Nephron progenitor cell (in vitro differentiated cells): ENCODE results near the gene PON1.

Experiments
- DNase-seq: peaks from one replicate; pipeline ENCODE4 v3.0.0; 2021
- H3K27ac Mint-ChIP-seq: 2 replicates; pipeline ENCODE4 v1.8.0; 2021; ENCODE audit warnings: mild to moderate bottlenecking, moderate library complexity, mixed read lengths
- H3K27me3 Mint-ChIP-seq: 2 replicates; pipeline ENCODE4 v1.8.0; 2021; ENCODE audit warnings: mild to moderate bottlenecking, low read depth, mixed read lengths; ENCODE audit not compliant: poor library complexity
- H3K36me3 Mint-ChIP-seq: 2 replicates; pipeline ENCODE4 v1.8.0; 2021; ENCODE audit warnings: low read depth, mixed read lengths
- H3K4me1 Mint-ChIP-seq: 2 replicates; pipeline ENCODE4 v1.8.0; 2021; ENCODE audit warnings: mixed read lengths
- H3K4me3 Mint-ChIP-seq: 2 replicates; pipeline ENCODE4 v1.8.0; 2021; ENCODE audit warnings: mild to moderate bottlenecking, moderate library complexity, mixed read lengths
- H3K9me3 Mint-ChIP-seq: 2 replicates; pipeline ENCODE4 v1.8.0; 2021; ENCODE audit warnings: mild to moderate bottlenecking, moderate library complexity, mixed read lengths
- TF ChIP-seq, protein P1 (sequence below): fragments of 200-600 bp; sonication (generic); IDR thresholded peaks from 2 replicates; pipeline ENCODE4 v1.5.0; 2021; ENCODE audit warnings: antibody characterized with exemption

Gene PON1

DNA sequence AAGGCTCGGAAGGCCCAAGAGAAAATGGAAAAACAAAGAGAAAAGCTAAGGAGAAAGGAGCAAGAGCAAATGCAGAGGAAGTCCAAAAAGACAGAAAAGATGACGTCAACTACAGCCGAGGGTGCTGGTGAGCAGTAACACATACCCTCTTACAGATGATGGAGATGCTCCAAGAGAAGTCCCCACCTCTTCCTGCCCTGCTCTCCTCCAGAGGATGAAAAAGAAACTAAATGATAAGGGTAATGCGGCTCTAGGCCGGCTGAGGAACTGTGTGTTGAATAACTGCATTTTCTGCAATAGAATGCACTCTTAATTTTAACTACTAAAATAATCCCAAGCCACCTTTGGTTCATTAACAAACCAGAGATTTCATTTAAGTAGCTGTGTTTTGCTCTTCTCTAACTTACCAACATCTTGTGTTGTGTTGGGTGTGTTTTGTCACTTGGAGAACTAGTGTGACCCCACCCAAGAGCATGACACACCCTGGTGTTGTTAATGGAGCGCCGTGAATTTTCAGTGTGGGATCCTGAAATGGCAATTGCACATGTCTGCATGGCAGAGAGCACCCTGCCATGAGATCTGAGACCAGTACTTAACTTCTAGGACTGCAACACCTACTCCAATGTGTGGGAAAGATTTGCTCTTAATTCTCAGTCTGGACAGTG lies 34.0 kb downstream of the PON1 start:
- H3K27me3 Mint-ChIP-seq: peaks cover 4% of the 10 kb centered on the region
- peaks cover 20% of the 10 kb centered on the region for H3K4me1 Mint-ChIP-seq
- TF ChIP-seq, protein P1, sequence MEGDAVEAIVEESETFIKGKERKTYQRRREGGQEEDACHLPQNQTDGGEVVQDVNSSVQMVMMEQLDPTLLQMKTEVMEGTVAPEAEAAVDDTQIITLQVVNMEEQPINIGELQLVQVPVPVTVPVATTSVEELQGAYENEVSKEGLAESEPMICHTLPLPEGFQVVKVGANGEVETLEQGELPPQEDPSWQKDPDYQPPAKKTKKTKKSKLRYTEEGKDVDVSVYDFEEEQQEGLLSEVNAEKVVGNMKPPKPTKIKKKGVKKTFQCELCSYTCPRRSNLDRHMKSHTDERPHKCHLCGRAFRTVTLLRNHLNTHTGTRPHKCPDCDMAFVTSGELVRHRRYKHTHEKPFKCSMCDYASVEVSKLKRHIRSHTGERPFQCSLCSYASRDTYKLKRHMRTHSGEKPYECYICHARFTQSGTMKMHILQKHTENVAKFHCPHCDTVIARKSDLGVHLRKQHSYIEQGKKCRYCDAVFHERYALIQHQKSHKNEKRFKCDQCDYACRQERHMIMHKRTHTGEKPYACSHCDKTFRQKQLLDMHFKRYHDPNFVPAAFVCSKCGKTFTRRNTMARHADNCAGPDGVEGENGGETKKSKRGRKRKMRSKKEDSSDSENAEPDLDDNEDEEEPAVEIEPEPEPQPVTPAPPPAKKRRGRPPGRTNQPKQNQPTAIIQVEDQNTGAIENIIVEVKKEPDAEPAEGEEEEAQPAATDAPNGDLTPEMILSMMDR: no peak
- no peak overlapping the region for H3K4me3 Mint-ChIP-seq
- H3K27ac Mint-ChIP-seq: peak overlapping the region; percentile 5
- no peak for DNase-seq
- peaks cover 59% of the 10 kb centered on the region for H3K36me3 Mint-ChIP-seq
- no peaks in the 10 kb centered on the region for H3K9me3 Mint-ChIP-seq

DNA sequence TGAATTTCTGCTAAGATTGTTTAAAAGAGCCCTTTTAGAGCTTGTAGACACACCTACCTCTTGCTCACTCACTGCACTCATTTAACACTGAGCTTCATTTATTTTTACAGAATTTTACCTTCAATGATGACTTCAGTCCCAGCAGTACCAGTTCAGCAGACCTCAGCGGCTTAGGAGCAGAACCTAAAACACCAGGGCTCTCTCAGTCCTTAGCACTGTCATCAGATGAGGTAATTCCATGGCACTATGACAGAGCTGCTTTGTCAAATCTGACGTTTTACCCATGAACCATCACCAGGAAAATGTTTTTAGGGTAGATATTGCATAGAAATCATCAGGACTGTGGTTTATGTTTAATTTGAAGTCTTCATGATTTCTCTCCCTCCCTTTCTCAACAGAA lies 38.2 kb downstream of the PON1 start:
- Mint-ChIP-seq H3K4me3 (no peak overlapping the region), H3K9me3 (no peaks in the 10 kb centered on the region), H3K27me3 (peaks cover 4% of the 10 kb centered on the region), H3K27ac (peak overlapping the region; percentile 68), H3K4me1 (peaks cover 43% of the 10 kb centered on the region), H3K36me3 (peaks cover 66% of the 10 kb centered on the region)
- no peak for DNase-seq
- TF ChIP-seq, protein P1: no peak

DNA sequence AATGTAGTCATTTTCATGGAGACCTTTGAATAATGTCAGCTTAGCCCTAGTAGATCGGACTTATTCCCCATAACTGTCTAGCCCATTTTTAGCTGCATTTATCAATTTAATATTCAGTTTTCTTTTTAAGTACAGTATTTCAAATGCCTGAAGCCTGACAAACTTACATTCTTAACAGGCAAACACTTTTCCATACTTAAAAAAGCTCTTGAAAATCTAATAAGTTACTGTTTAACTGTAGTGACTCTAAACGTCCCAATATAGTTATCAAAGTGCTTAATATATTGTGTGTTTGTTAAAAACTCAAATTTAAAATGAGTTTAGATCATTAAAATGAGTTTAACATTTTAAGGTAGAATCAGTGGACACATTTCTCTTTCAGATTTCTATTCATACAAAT lies 44.9 kb downstream of the PON1 start:
- Mint-ChIP-seq H3K4me3 (no peak overlapping the region), H3K27me3 (no peaks in the 10 kb centered on the region), H3K27ac (no peak overlapping the region), H3K36me3 (peaks cover 54% of the 10 kb centered on the region), H3K4me1 (peaks cover 29% of the 10 kb centered on the region), H3K9me3 (no peaks in the 10 kb centered on the region)
- TF ChIP-seq, protein P1: no peak
- DNase-seq: no peak

DNA sequence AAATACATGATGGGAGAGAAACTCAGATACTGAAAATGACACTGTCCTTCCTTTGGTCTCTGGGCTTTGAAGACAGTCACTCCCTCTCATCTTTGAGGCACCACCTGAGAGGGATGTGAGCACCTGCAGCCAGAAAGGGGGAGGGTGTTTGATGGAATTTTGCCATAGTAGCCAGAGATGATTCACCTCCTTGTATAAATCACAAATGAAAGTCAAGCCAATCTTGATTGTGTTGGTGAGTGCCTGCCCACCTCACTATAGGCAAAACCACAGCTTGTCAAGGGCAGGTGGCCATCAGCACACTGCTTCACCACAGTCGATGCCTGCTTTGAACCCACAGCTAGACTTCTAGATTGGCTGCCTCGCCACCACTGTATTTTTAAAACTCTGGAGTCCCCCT lies 48.2 kb downstream of the PON1 start:
- Mint-ChIP-seq H3K27ac (no peak overlapping the region), H3K4me1 (peaks cover 6% of the 10 kb centered on the region), H3K36me3 (peaks cover 61% of the 10 kb centered on the region), H3K9me3 (no peaks in the 10 kb centered on the region), H3K4me3 (no peak overlapping the region), H3K27me3 (peaks cover 6% of the 10 kb centered on the region)
- TF ChIP-seq, protein P1: no peak
- no peak for DNase-seq

DNA sequence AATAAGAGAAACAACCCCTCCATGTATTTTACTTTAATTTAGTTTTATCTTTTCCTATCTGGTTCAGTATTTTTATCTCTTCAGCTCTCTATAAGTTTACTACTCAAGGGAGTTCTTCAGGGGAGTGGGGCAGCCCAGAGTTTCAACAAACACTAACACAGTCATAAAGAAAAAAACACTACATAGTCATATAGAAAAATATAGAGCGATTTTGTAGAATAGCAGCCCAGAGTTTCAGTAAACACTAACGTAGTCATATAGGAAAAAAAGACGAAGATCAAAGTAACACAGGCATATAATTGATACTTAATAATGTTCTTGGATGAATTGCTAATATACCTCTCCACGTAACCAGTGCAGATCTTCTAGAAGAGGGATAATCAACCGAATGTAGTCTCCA lies 54.7 kb downstream of the PON1 start:
- DNase-seq: no peak
- no peak overlapping the region for H3K4me3 Mint-ChIP-seq
- no peaks in the 10 kb centered on the region for H3K4me1 Mint-ChIP-seq
- peaks cover 6% of the 10 kb centered on the region for H3K27me3 Mint-ChIP-seq
- TF ChIP-seq, protein P1: no peak
- peaks cover 51% of the 10 kb centered on the region for H3K36me3 Mint-ChIP-seq
- H3K9me3 Mint-ChIP-seq: no peaks in the 10 kb centered on the region
- no peak overlapping the region for H3K27ac Mint-ChIP-seq

DNA sequence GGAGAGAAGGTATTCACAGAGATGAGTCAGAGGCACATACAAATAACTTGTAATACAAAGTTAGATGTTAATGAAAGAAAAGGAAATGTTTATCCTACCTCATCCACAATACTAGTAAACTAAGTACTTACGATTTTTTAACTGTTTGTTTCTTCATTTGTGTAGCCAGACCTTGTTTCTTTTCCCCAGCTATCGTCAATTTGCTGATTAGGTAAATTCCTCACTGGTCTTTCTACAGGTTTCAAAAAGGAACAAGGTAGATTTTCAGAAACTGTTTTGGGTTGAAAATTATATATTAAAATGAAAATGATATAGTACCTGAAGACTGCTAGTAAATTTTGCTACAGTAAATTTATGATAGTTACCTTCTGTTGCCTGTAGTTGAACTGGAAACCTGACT lies 56.6 kb downstream of the PON1 start:
- TF ChIP-seq, protein P1: no peak
- Mint-ChIP-seq H3K27ac (no peak overlapping the region), H3K4me1 (no peaks in the 10 kb centered on the region), H3K4me3 (no peak overlapping the region), H3K9me3 (no peaks in the 10 kb centered on the region), H3K36me3 (peaks cover 32% of the 10 kb centered on the region), H3K27me3 (no peaks in the 10 kb centered on the region)
- no peak for DNase-seq
